Astrocyte of the spinal cord (primary cell): ENCODE measurements around the gene PIP4K2A.
A peak's percentile ranks its signal among the peaks of the same experiment; 100 is the strongest.

Source experiments
- DNase-seq: peaks from one replicate; pipeline ENCODE4 v3.0.0; 2011; ENCODE audit warnings: low read depth, low spot score
- H3K4me3 ChIP-seq: 2 replicates; pipeline ENCODE4 v1.5.1; 2011; ENCODE audit warnings: low read depth, mild to moderate bottlenecking, low read length, moderate library complexity
- CTCF ChIP-seq: IDR thresholded peaks from 2 replicates; pipeline ENCODE4 v1.5.1; 2012; ENCODE audit warnings: low read depth, mild to moderate bottlenecking, low read length, inconsistent platforms
- in situ Hi-C: cut with HindIII; loops from 2 replicates; pipeline ENCODE4 v1.10.0; 2017; ENCODE audit warnings: low sequenced_read_pairs

The PIP4K2A gene

DNA sequence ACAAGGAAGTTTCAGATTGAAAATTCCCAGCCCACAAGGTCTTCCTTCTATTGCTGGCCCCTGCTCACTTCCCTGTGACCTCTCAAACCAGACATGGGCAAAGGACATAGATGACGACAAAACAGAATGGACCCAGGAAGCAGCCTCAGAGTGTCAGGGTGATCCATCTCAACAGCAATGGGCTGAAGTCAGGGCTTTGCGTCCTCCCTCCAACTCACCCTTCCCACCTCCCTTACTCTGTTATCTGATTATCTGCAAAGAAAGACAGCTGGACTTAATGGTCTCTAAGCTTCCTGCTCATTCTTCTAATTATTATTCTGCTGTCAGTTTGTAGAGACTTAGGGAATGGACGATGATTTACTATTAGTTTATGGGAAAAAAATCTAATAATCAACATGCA, 115.9 kb downstream of the PIP4K2A start:
- in situ Hi-C loops = no loop called here
- no peak overlapping the region for H3K4me3 ChIP-seq
- no peak for TF ChIP-seq CTCF
- DNase-seq = no peak

DNA sequence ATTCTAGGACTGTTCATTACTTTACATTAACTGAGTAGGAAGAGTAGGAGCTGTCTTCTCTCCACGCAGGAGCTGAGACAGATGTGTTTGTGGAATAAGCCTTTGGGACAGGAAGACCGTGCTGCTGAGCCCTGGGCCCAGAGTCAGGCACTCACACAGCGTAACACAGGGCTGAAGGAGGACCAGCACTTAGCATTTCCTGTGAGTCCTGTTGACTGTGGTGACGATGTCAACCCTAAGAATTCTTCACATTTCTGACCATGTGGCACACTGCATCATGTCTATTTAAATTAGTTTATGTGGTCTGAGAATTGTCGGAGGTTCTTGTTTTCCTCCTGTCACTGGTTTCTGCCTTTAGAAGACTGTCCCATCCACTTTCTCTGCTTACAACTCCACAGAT, 117.2 kb downstream of the PIP4K2A start:
- DNase-seq = peak; percentile 44
- in situ Hi-C loops = no loop called here

GRCh38 chr10:22593636-22594198, 120.7 kb downstream of the PIP4K2A start:
- TF ChIP-seq CTCF = no peak
- in situ Hi-C loops = no loop called here
- no peak for DNase-seq
- no peak overlapping the region for H3K4me3 ChIP-seq

More for the DNA sequence above, 117.2 kb downstream of the PIP4K2A start:
- no peak for TF ChIP-seq CTCF
- H3K4me3 ChIP-seq = no peak overlapping the region

GRCh38 chr10:22593026-22593425, 121.4 kb downstream of the PIP4K2A start:
- TF ChIP-seq CTCF = no peak
- DNase-seq = no peak
- in situ Hi-C loops = no loop called here

DNA sequence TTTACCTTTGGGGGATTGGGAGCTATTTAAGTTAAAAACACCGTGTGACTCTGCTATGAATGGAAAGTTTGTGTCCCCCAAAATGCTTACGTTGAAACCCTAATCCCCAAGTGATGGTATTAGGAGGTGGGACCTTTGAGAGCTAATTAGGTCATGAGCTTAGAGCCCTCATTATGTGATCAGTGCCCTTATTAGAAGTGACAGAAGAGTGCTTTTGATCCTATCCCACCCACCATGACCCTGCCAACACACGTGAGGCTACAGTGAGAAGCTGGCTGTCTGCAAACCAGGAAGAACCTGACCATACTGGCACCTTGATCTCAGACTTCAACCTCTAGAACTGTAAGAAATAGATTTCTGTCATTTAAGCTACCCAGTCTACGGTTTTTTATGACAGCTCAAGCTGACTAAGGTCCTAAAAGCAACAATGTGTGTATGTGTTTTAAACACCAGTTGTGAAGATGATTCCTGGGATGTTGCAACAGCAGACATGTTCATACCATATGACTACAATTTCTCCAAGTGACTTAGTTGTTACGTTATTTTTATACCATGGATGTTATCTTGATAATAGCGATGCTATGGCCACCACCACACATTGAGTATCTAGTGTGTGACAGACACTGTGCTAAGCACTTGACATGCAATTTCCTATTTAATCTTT, 124.4 kb downstream of the PIP4K2A start:
- DNase-seq = no peak
- in situ Hi-C loops = no loop called here
- TF ChIP-seq CTCF = no peak
- H3K4me3 ChIP-seq = no peak overlapping the region

More at GRCh38 chr10:22593026-22593425, 121.4 kb downstream of the PIP4K2A start:
- H3K4me3 ChIP-seq = no peak overlapping the region

DNA sequence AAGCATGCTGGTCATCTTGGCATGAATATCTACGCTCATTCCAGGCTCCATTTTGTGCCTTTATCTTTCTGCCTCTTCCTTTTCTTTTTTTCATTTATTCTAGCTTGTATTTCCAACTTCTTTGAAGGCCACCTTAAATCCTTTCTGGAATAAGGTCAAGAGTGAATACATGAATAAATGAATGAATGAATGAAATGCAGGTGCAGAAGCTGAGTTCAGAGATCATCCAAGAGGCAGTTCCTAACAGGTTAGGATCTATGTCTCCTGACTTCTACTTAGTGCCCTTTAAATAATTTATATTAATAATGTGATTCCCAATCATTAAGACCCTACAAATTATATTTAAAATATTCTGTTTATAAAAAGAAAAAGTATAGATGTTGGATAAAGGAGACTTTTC, 125.9 kb downstream of the PIP4K2A start:
- no peak overlapping the region for H3K4me3 ChIP-seq
- no peak for DNase-seq
- no peak for TF ChIP-seq CTCF
- in situ Hi-C loops = no loop called here
